Neural cell (in vitro differentiated cells): ENCODE results near the gene RAB42.

Source experiments
- CTCF ChIP-seq: fragments of 450-650 bp; IDR thresholded peaks from 2 replicates; pipeline ENCODE4 v1.5.1; 2014; ENCODE audit warnings: antibody characterized with exemption, mild to moderate bottlenecking, moderate library complexity; ENCODE audit not compliant: poor library complexity, severe bottlenecking
- EP300 ChIP-seq: fragments of 450-650 bp; conservative IDR thresholded peaks from 2 replicates; pipeline ENCODE4 v1.6.1; 2014; ENCODE audit warnings: antibody characterized with exemption, mild to moderate bottlenecking, moderate library complexity; ENCODE audit not compliant: poor library complexity, severe bottlenecking
- MXI1 ChIP-seq: fragments of 450-650 bp; conservative IDR thresholded peaks from 2 replicates; pipeline ENCODE4 v1.6.1; 2014; ENCODE audit warnings: antibody characterized with exemption, mild to moderate bottlenecking; ENCODE audit not compliant: poor library complexity, severe bottlenecking
- POLR2AphosphoS5 ChIP-seq: IDR thresholded peaks from 2 replicates; pipeline ENCODE4 v1.6.1; 2012
- RAD21 ChIP-seq: fragments of 450-650 bp; conservative IDR thresholded peaks from 2 replicates; pipeline ENCODE4 v1.6.1; 2014; ENCODE audit warnings: antibody characterized with exemption, mild to moderate bottlenecking, moderate library complexity
- REST ChIP-seq: IDR thresholded peaks from 2 replicates; pipeline ENCODE4 v1.6.1; 2012; ENCODE audit warnings: borderline replicate concordance

- no peak for TF ChIP-seq CTCF
- no peak for TF ChIP-seq REST
- no peak for TF ChIP-seq RAD21
- TF ChIP-seq EP300, result no peak
- TF ChIP-seq MXI1, result no peak
- no peak for TF ChIP-seq POLR2AphosphoS5
Measured at GRCh38 chr1:28631713-28632112, 39.6 kb downstream of the RAB42 start.
